ENCODE data around the gene SEL1L2. TPM values are rescaled to one million over a fixed set of nuclear protein-coding genes. Genes with fewer than 3 reads are reported as not detected.

Gene SEL1L2
- total RNA-seq, 1 experiment from 2014 or later: not detected

DNA sequence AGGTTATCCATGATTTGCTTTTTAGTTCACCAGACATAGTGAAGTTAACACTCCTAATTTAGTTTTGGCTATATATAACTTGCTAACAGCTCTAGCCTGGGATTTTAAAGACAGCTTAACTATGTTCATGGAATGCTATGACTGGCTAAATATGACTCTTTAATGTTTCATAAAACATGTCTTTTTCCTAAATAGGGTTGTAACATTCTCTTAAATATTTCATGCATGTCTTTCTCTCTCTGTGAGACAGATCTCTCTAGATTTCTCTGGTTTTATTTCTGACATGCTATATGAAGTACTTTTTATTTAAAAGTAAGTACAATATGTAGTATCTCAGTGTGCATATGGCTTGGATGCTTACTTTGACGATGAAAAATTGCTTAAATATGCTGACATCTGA is 40.6 kb upstream of the SEL1L2 start:
- no peak for DNase-seq (ENCODE audit: low spot score)
- ATAC-seq: no peak
- Mint-ChIP-seq H3K27ac (no peak overlapping the region), H3K4me1 (peaks cover 8% of the 10 kb centered on the region), H3K27me3 (ENCODE audit: low read depth) (no peaks in the 10 kb centered on the region), H3K36me3 (peaks cover 6% of the 10 kb centered on the region; the same call in 1 of the 2 replicates), H3K9me3 (peaks cover 8% of the 10 kb centered on the region), H3K4me3 (no peak overlapping the region)
- POLR2A ChIA-PET: no interaction called here
- CTCF ChIA-PET: interaction anchor here (0.7 kb wide), 1 partner anchor 78 kb away, joined by 4 read pairs; no protein-coding TSS in a partner anchor
- TF ChIP-seq JAZF1 (CRISPR knock-in tag; IDR thresholded peaks at IDR 0.05) (no peak), FOXJ3 (CRISPR knock-in tag; IDR thresholded peaks at IDR 0.05; ENCODE audit: borderline replicate concordance) (no peak), EMX1 (CRISPR knock-in tag; IDR thresholded peaks at IDR 0.05) (no peak), ZBTB21 (CRISPR knock-in tag; IDR thresholded peaks at IDR 0.05; ENCODE audit: borderline replicate concordance) (no peak), ZNF219 (CRISPR knock-in tag; IDR thresholded peaks at IDR 0.05; ENCODE audit: borderline replicate concordance) (no peak), ETV6 (CRISPR knock-in tag; IDR thresholded peaks at IDR 0.05) (no peak), ZNF423 (CRISPR knock-in tag; IDR thresholded peaks at IDR 0.05) (no peak), HMGXB4 (CRISPR knock-in tag; IDR thresholded peaks at IDR 0.05) (no peak), ZBTB43 (CRISPR knock-in tag; IDR thresholded peaks at IDR 0.05) (no peak), ERG (CRISPR knock-in tag; IDR thresholded peaks at IDR 0.05) (no peak), ZNF138 (CRISPR knock-in tag; conservative IDR thresholded peaks at IDR 0.05) (no peak), ZNF263 (CRISPR knock-in tag; IDR thresholded peaks at IDR 0.05; ENCODE audit: low read depth) (no peak), PREB (CRISPR knock-in tag; IDR thresholded peaks at IDR 0.05; ENCODE audit: borderline replicate concordance) (no peak), FOXP1 (CRISPR knock-in tag; IDR thresholded peaks at IDR 0.05; ENCODE audit: borderline replicate concordance) (no peak), ELF4 (CRISPR knock-in tag; IDR thresholded peaks at IDR 0.05; ENCODE audit: low read depth) (no peak)
- TF ChIP-seq, protein P1, sequence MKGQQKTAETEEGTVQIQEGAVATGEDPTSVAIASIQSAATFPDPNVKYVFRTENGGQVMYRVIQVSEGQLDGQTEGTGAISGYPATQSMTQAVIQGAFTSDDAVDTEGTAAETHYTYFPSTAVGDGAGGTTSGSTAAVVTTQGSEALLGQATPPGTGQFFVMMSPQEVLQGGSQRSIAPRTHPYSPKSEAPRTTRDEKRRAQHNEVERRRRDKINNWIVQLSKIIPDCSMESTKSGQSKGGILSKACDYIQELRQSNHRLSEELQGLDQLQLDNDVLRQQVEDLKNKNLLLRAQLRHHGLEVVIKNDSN (CRISPR knock-in tag; IDR thresholded peaks at IDR 0.05): no peak
- TF ChIP-seq, protein P2, sequence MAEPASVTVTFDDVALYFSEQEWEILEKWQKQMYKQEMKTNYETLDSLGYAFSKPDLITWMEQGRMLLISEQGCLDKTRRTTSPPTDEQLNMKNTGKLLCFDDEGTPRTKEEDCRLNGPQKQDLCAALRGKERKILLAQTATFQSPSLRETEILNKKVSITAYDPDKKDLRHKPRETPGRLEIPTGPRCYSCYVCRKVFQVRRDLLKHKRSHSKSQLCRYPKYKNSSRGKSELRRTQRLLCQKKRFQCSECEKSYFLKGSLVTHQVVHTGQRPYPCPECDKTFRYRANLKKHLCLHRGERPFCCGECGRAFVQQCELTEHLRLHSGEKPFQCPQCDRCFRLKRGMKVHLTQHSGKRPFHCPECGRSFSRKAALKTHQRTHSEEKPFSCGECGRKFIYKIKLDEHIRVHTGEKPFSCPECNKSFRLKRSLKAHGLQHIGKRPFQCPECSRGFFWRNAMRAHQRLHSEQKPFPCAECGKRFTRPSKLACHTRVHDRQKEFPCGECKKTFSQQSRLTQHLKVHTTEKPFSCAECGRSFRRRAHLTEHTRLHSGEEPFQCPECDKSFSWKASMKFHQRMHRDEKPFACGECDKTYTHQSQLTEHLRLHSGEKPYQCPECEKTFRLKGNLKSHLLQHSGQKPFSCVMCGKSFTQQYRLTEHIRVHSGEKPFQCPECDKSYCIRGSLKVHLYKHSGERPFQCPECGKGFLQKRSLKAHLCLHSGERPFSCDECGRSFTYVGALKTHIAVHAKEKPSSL (CRISPR knock-in tag; conservative IDR thresholded peaks at IDR 0.05): no peak

- H3K4me1 Mint-ChIP-seq: no peaks in the 10 kb centered on the region
- H3K27me3 Mint-ChIP-seq (ENCODE audit: low read depth): no peaks in the 10 kb centered on the region
- peaks cover 28% of the 10 kb centered on the region for H3K9me3 Mint-ChIP-seq
- ChIA-PET POLR2A (interaction anchor here (1.6 kb wide), 1 partner anchor 80 kb away, joined by 3 read pairs; no protein-coding TSS in a partner anchor), CTCF (no interaction called here)
- DNase-seq (ENCODE audit: low spot score): no peak
- peaks cover 19% of the 10 kb centered on the region for H3K36me3 Mint-ChIP-seq
- no peak overlapping the region for H3K27ac Mint-ChIP-seq
- no peak for ATAC-seq
- H3K4me3 Mint-ChIP-seq: no peak overlapping the region
- TF ChIP-seq FOXK1 (CRISPR knock-in tag; IDR thresholded peaks at IDR 0.05) (no peak), ZNF416 (CRISPR knock-in tag; IDR thresholded peaks at IDR 0.05) (no peak), SMAD3 (CRISPR knock-in tag; IDR thresholded peaks at IDR 0.05; ENCODE audit: borderline replicate concordance) (no peak), CREM (CRISPR knock-in tag; IDR thresholded peaks at IDR 0.05) (no peak), FOXP1 (CRISPR knock-in tag; IDR thresholded peaks at IDR 0.05; ENCODE audit: borderline replicate concordance) (no peak), TEAD4 (CRISPR knock-in tag; IDR thresholded peaks at IDR 0.05) (no peak)
- TF ChIP-seq, protein P1 (CRISPR knock-in tag; IDR thresholded peaks at IDR 0.05): no peak
- TF ChIP-seq, protein P3, sequence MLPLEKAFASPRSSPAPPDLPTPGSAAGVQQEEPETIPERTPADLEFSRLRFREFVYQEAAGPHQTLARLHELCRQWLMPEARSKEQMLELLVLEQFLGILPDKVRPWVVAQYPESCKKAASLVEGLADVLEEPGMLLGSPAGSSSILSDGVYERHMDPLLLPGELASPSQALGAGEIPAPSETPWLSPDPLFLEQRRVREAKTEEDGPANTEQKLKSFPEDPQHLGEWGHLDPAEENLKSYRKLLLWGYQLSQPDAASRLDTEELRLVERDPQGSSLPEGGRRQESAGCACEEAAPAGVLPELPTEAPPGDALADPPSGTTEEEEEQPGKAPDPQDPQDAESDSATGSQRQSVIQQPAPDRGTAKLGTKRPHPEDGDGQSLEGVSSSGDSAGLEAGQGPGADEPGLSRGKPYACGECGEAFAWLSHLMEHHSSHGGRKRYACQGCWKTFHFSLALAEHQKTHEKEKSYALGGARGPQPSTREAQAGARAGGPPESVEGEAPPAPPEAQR (CRISPR knock-in tag; IDR thresholded peaks at IDR 0.05): no peak
- TF ChIP-seq, protein P4, sequence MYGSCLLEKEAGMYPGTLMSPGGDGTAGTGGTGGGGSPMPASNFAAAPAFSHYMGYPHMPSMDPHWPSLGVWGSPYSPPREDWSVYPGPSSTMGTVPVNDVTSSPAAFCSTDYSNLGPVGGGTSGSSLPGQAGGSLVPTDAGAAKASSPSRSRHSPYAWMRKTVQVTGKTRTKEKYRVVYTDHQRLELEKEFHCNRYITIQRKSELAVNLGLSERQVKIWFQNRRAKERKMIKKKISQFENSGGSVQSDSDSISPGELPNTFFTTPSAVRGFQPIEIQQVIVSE (CRISPR knock-in tag; IDR thresholded peaks at IDR 0.05; ENCODE audit: borderline replicate concordance): no peak
Measured at GRCh38 chr20:14012671-14013070, 22.3 kb upstream of the SEL1L2 start.

All from WTC11 (cell line).